Skeletal muscle cell (primary cell): Measurements from ENCODE around the gene DIAPH2.

Source experiments
- DNase-seq: peaks from one replicate; pipeline ENCODE4 v3.0.0-alpha.2; 2010; ENCODE audit warnings: low read depth
- H3K4me3 ChIP-seq: 2 replicates; pipeline ENCODE4 v1.5.1; 2011; ENCODE audit warnings: low read depth, mild to moderate bottlenecking, control low read depth, low read length, moderate library complexity

DIAPH2 gene

GRCh38 chrX:97117572-97117971 lies 432.9 kb downstream of the DIAPH2 start:
- DNase-seq, result no peak
- H3K4me3 ChIP-seq, result no peak overlapping the region

- H3K4me3 ChIP-seq, result no peak overlapping the region
- DNase-seq, result no peak
Measured at GRCh38 chrX:97119474-97120109, 434.9 kb downstream of the DIAPH2 start.

- H3K4me3 ChIP-seq, result no peak overlapping the region
- no peak for DNase-seq
Measured at GRCh38 chrX:97123001-97123400, 438.4 kb downstream of the DIAPH2 start.

GRCh38 chrX:97126020-97126419 lies 441.4 kb downstream of the DIAPH2 start:
- no peak overlapping the region for H3K4me3 ChIP-seq
- peak; percentile 26 for DNase-seq

GRCh38 chrX:97132664-97133415 lies 448.2 kb downstream of the DIAPH2 start:
- H3K4me3 ChIP-seq, result no peak overlapping the region

GRCh38 chrX:97145934-97146333 lies 461.3 kb downstream of the DIAPH2 start:
- H3K4me3 ChIP-seq, result no peak overlapping the region
- no peak for DNase-seq

More at GRCh38 chrX:97132664-97133415, 448.2 kb downstream of the DIAPH2 start:
- DNase-seq, result no peak

GRCh38 chrX:97155816-97156215 lies 471.2 kb downstream of the DIAPH2 start:
- H3K4me3 ChIP-seq, result no peak overlapping the region
- DNase-seq, result no peak

GRCh38 chrX:97158269-97158668 lies 473.6 kb downstream of the DIAPH2 start:
- no peak for DNase-seq

GRCh38 chrX:97159916-97160800 lies 475.5 kb downstream of the DIAPH2 start:
- DNase-seq, result no peak

More at GRCh38 chrX:97158269-97158668, 473.6 kb downstream of the DIAPH2 start:
- H3K4me3 ChIP-seq, result no peak overlapping the region

GRCh38 chrX:97167333-97167732 lies 482.7 kb downstream of the DIAPH2 start:
- H3K4me3 ChIP-seq, result no peak overlapping the region
- DNase-seq, result no peak

More at GRCh38 chrX:97159916-97160800, 475.5 kb downstream of the DIAPH2 start:
- H3K4me3 ChIP-seq, result no peak overlapping the region

- no peak overlapping the region for H3K4me3 ChIP-seq
- DNase-seq, result no peak
Measured at GRCh38 chrX:97168646-97169045, 484.0 kb downstream of the DIAPH2 start.

GRCh38 chrX:97175147-97175546 lies 490.5 kb downstream of the DIAPH2 start:
- DNase-seq, result no peak
- no peak overlapping the region for H3K4me3 ChIP-seq

- H3K4me3 ChIP-seq, result no peak overlapping the region
- no peak for DNase-seq
Measured at GRCh38 chrX:97189668-97190067, 505.0 kb downstream of the DIAPH2 start.

- no peak for DNase-seq
- no peak overlapping the region for H3K4me3 ChIP-seq
Measured at GRCh38 chrX:97199501-97199900, 514.9 kb downstream of the DIAPH2 start.

- no peak for DNase-seq
- no peak overlapping the region for H3K4me3 ChIP-seq
Measured at GRCh38 chrX:97200454-97200853, 515.8 kb downstream of the DIAPH2 start.

GRCh38 chrX:97210501-97210900 lies 525.9 kb downstream of the DIAPH2 start:
- no peak overlapping the region for H3K4me3 ChIP-seq
- no peak for DNase-seq

GRCh38 chrX:97211070-97211469 lies 526.4 kb downstream of the DIAPH2 start:
- no peak for DNase-seq
- H3K4me3 ChIP-seq, result no peak overlapping the region

GRCh38 chrX:97215186-97215585 lies 530.5 kb downstream of the DIAPH2 start:
- H3K4me3 ChIP-seq, result no peak overlapping the region
- DNase-seq, result no peak

GRCh38 chrX:97224148-97224547 lies 539.5 kb downstream of the DIAPH2 start:
- no peak for DNase-seq

GRCh38 chrX:97229318-97229717 lies 544.7 kb downstream of the DIAPH2 start:
- H3K4me3 ChIP-seq, result no peak overlapping the region
- DNase-seq, result no peak

More at GRCh38 chrX:97224148-97224547, 539.5 kb downstream of the DIAPH2 start:
- H3K4me3 ChIP-seq, result no peak overlapping the region
